Measurements from ENCODE around the gene ELL3. TPM values are rescaled to one million over a fixed set of nuclear protein-coding genes. Genes with fewer than 3 reads are reported as not detected.

ELL3 gene
- total and polyA plus RNA-seq, 10 of the 15 experiments (the other 5 are each of a cell fraction or from before 2014, with no cell fraction given) = 12.9 to 30.3 (median 20.2) TPM

- TF ChIP-seq, protein P1, sequence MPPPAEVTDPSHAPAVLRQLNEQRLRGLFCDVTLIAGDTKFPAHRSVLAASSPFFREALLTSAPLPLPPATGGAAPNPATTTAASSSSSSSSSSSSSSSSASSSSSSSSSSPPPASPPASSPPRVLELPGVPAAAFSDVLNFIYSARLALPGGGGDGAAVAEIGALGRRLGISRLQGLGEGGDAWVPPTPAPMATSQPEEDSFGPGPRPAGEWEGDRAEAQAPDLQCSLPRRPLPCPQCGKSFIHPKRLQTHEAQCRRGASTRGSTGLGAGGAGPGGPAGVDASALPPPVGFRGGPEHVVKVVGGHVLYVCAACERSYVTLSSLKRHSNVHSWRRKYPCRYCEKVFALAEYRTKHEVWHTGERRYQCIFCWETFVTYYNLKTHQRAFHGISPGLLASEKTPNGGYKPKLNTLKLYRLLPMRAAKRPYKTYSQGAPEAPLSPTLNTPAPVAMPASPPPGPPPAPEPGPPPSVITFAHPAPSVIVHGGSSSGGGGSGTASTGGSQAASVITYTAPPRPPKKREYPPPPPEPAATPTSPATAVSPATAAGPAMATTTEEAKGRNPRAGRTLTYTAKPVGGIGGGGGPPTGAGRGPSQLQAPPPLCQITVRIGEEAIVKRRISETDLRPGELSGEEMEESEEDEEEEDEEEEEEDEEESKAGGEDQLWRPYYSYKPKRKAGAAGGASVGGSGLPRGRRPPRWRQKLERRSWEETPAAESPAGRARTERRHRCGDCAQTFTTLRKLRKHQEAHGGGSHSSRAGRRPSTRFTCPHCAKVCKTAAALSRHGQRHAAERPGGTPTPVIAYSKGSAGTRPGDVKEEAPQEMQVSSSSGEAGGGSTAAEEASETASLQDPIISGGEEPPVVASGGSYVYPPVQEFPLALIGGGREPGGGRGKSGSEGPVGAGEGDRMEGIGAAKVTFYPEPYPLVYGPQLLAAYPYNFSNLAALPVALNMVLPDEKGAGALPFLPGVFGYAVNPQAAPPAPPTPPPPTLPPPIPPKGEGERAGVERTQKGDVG (CRISPR knock-in tag; IDR thresholded peaks at IDR 0.05) = no peak
- TF ChIP-seq MEF2B (IDR thresholded peaks at IDR 0.05; ENCODE audit: partially characterized antibody, poor library complexity, severe bottlenecking) = no peak
- peak; percentile 90 for TF ChIP-seq TAF1 (IDR thresholded peaks at IDR 0.05; ENCODE audit: borderline replicate concordance, low read depth, low read length)
- no peak for TF ChIP-seq NFYA (IDR thresholded peaks at IDR 0.05; ENCODE audit: borderline replicate concordance, low read depth, low read length)
- TF ChIP-seq ZNF24 (IDR thresholded peaks at IDR 0.05) = no peak
- TF ChIP-seq, protein P2, sequence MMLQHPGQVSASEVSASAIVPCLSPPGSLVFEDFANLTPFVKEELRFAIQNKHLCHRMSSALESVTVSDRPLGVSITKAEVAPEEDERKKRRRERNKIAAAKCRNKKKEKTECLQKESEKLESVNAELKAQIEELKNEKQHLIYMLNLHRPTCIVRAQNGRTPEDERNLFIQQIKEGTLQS (IDR thresholded peaks at IDR 0.05; ENCODE audit: borderline replicate concordance, extremely low read depth, low read depth, low read length) = no peak
- TF ChIP-seq ATF7 (IDR thresholded peaks at IDR 0.05; ENCODE audit: low read depth) = peak; percentile 69
- TF ChIP-seq FOS (IDR thresholded peaks at IDR 0.05; ENCODE audit: borderline replicate concordance, extremely low read depth, insufficient read length) = no peak
- TF ChIP-seq ELK1 (IDR thresholded peaks at IDR 0.05; ENCODE audit: low read depth, low read length) = peak; percentile 63; the same call in 1 of the 2 replicates
- no peak for TF ChIP-seq RBBP5 (conservative IDR thresholded peaks at IDR 0.05)
- TF ChIP-seq RUNX3 (IDR thresholded peaks at IDR 0.05; ENCODE audit: low read length) = 0 out of 2 replicates have a peak, but pooled peaks have one; percentile 70
- peak; percentile 31; the same call in 1 of the 2 replicates for TF ChIP-seq RFX5 (IDR thresholded peaks at IDR 0.05; ENCODE audit: low read depth, low read length)
- TF ChIP-seq CBX3 (IDR thresholded peaks at IDR 0.05; ENCODE audit: borderline replicate concordance, low read depth) = no peak
- TF ChIP-seq RB1 (IDR thresholded peaks at IDR 0.05; ENCODE audit: borderline replicate concordance) = peak; percentile 92; the same call in 1 of the 2 replicates
- no peak for TF ChIP-seq BCL3 (IDR thresholded peaks at IDR 0.05; ENCODE audit: borderline replicate concordance, insufficient read depth, low read depth, low read length, poor library complexity, severe bottlenecking)
- peak; percentile 84; the same call in 2 of the 3 replicates for TF ChIP-seq POU2F2 (IDR thresholded peaks at IDR 0.05; ENCODE audit: borderline replicate concordance, low read depth, low read length)
- peak; percentile 93; the same call in 1 of the 2 replicates for TF ChIP-seq ASH2L (IDR thresholded peaks at IDR 0.05; ENCODE audit: borderline replicate concordance, low read depth)
- peak in 1 of 2 experiments; percentile 26; a peak in 1 of 4 replicates for TF ChIP-seq BHLHE40 (IDR thresholded peaks at IDR 0.05; ENCODE audit: borderline replicate concordance in 1 of 2, low read depth in 2 of 2, low read length in 1 of 2)
- TF ChIP-seq IRF5 (IDR thresholded peaks at IDR 0.05; ENCODE audit: borderline replicate concordance) = no peak
- TF ChIP-seq NR2F1 (conservative IDR thresholded peaks at IDR 0.05) = no peak
- no peak for TF ChIP-seq ZNF384 (IDR thresholded peaks at IDR 0.05; ENCODE audit: borderline replicate concordance, low read depth, low read length)
Measured at GRCh38 chr15:43824302-43825246, 47.8 kb upstream of the ELL3 start, which contains the start of gene MFAP1 (continued).

Measured in GM12878 (cell line).